ENCODE results near the gene TRAF7.

The TRAF7 gene

GRCh38 chr16:2226245-2226793, 70.7 kb downstream of the TRAF7 start:
- Histone ChIP-seq H4K20me1 (ENCODE audit: low read depth, low read length) (no peaks in the 10 kb centered on the region), H2AFZ (ENCODE audit: low read depth, low read length, severe bottlenecking) (no peak overlapping the region), H3K9ac (ENCODE audit: low read length) (no peak overlapping the region), H3K27me3 (ENCODE audit: low read length) (no peaks in the 10 kb centered on the region), H3K4me2 (ENCODE audit: low read depth, low read length, poor library complexity, severe bottlenecking) (no peak overlapping the region), H3K79me2 (ENCODE audit: insufficient read depth, low read length) (peaks cover 44% of the 10 kb centered on the region), H3K9me2 (replicated peaks; ENCODE audit: insufficient read depth, low read length) (no peaks in the 10 kb centered on the region), H3F3A (ENCODE audit: insufficient read depth) (peaks cover 4% of the 10 kb centered on the region; the same call in 1 of the 2 replicates), H3K36me3 (ENCODE audit: low read length) (no peaks in the 10 kb centered on the region), H3K27ac (ENCODE audit: low read depth, low read length) (no peak overlapping the region), H3K4me3 (ENCODE audit: insufficient read depth, low read length, poor library complexity, severe bottlenecking) (no peak overlapping the region), H3K9me3 (ENCODE audit: insufficient read depth, low read length) (no peaks in the 10 kb centered on the region)
- TF ChIP-seq EZH2phosphoT487 (conservative IDR thresholded peaks at IDR 0.05; ENCODE audit: low read length) (no peak), CTCF (IDR thresholded peaks at IDR 0.05; ENCODE audit: insufficient read depth, low read length, poor library complexity, severe bottlenecking) (no peak)

- TF ChIP-seq CTCF (IDR thresholded peaks at IDR 0.05; ENCODE audit: insufficient read depth, low read length, poor library complexity, severe bottlenecking), result no peak
- TF ChIP-seq EZH2phosphoT487 (conservative IDR thresholded peaks at IDR 0.05; ENCODE audit: low read length), result no peak
- Histone ChIP-seq H3K27me3 (ENCODE audit: low read length) (no peaks in the 10 kb centered on the region), H3K9me2 (replicated peaks; ENCODE audit: insufficient read depth, low read length) (no peaks in the 10 kb centered on the region), H3K4me2 (ENCODE audit: low read depth, low read length, poor library complexity, severe bottlenecking) (no peak overlapping the region), H3K9me3 (ENCODE audit: insufficient read depth, low read length) (no peaks in the 10 kb centered on the region), H3K79me2 (ENCODE audit: insufficient read depth, low read length) (peaks cover 44% of the 10 kb centered on the region), H3K9ac (ENCODE audit: low read length) (no peak overlapping the region), H3F3A (ENCODE audit: insufficient read depth) (peaks cover 4% of the 10 kb centered on the region; the same call in 1 of the 2 replicates), H2AFZ (ENCODE audit: low read depth, low read length, severe bottlenecking) (no peak overlapping the region), H3K4me3 (ENCODE audit: insufficient read depth, low read length, poor library complexity, severe bottlenecking) (no peak overlapping the region), H4K20me1 (ENCODE audit: low read depth, low read length) (no peaks in the 10 kb centered on the region), H3K36me3 (ENCODE audit: low read length) (no peaks in the 10 kb centered on the region), H3K27ac (ENCODE audit: low read depth, low read length) (no peak overlapping the region)
These were observed 71.3 kb downstream of the TRAF7 start for GRCh38 chr16:2226918-2227317.
